HEK293T (cell line): ENCODE data around the gene IL9R.

Experiments
- BHLHE40 ChIP-seq: fragments of 450-650 bp; IDR thresholded peaks from 2 replicates; pipeline ENCODE4 v1.6.1; 2016; ENCODE audit warnings: mild to moderate bottlenecking, moderate library complexity, borderline replicate concordance
- FOXA1 ChIP-seq: fragments of 450-650 bp; IDR thresholded peaks from 2 replicates; pipeline ENCODE4 v1.6.1; 2016; ENCODE audit warnings: mild to moderate bottlenecking
- HDGF ChIP-seq: fragments of 450-650 bp; IDR thresholded peaks from 2 replicates; pipeline ENCODE4 v1.6.1; 2017; ENCODE audit warnings: antibody characterized with exemption, borderline replicate concordance
- L3MBTL2 ChIP-seq: fragments of 450-650 bp; conservative IDR thresholded peaks from 2 replicates; pipeline ENCODE4 v1.6.1; 2016; ENCODE audit warnings: mild to moderate bottlenecking
- SUZ12 ChIP-seq: fragments of 450-650 bp; IDR thresholded peaks from 2 replicates; pipeline ENCODE4 v1.6.1; 2016; ENCODE audit warnings: mild to moderate bottlenecking
- ZNF384 ChIP-seq: fragments of 450-650 bp; IDR thresholded peaks from 2 replicates; pipeline ENCODE4 v1.6.1; 2016

GRCh38 chrX:155953055-155953454, 44.4 kb upstream of the IL9R start:
- no peak for TF ChIP-seq BHLHE40
- no peak for TF ChIP-seq SUZ12
- no peak for TF ChIP-seq L3MBTL2
- TF ChIP-seq HDGF = no peak
- no peak for TF ChIP-seq FOXA1
- TF ChIP-seq ZNF384 = no peak
